Calu3 (cell line): ENCODE data around the gene PTPRN2. TPM values are rescaled to one million over a fixed set of nuclear protein-coding genes. Genes with fewer than 3 reads are reported as not detected.

Source experiments
- BruUV-seq: library from RNA; stranded (reverse); fragments of 400-500 nt; replicated peaks from 2 replicates; lab custom pipeline; 2021; lab: Mats Ljungman, UMichigan
- CTCF ChIA-PET: fragments of 300-600 bp; sonication (Branson Sonifier 250); formaldehyde crosslinking; loops from one replicate; lab custom pipeline; 2022; ENCODE audit warnings: antibody characterized with exemption; lab: Charles Lee
- DNase-seq: peaks from one replicate; pipeline ENCODE4 v3.0.0; 2022
- H3K27ac Mint-ChIP-seq: one replicate; pipeline ENCODE4 v1.8.0; 2022; ENCODE audit warnings: mixed read lengths; ENCODE audit not compliant: unreplicated experiment
- H3K27me3 Mint-ChIP-seq: one replicate; pipeline ENCODE4 v1.8.0; 2022; ENCODE audit warnings: mixed read lengths; ENCODE audit not compliant: unreplicated experiment
- H3K36me3 Mint-ChIP-seq: one replicate; pipeline ENCODE4 v1.8.0; 2022; ENCODE audit warnings: mild to moderate bottlenecking, moderate library complexity, mixed read lengths; ENCODE audit not compliant: insufficient read depth, unreplicated experiment
- H3K4me1 Mint-ChIP-seq: one replicate; pipeline ENCODE4 v1.8.0; 2022; ENCODE audit warnings: mild to moderate bottlenecking, low read depth, mixed read lengths; ENCODE audit not compliant: unreplicated experiment
- H3K4me3 Mint-ChIP-seq: one replicate; pipeline ENCODE4 v1.8.0; 2022; ENCODE audit warnings: mild to moderate bottlenecking, low read depth, moderate library complexity, mixed read lengths; ENCODE audit not compliant: unreplicated experiment
- H3K9me3 Mint-ChIP-seq: one replicate; pipeline ENCODE4 v1.8.0; 2022; ENCODE audit warnings: low read depth, mixed read lengths; ENCODE audit not compliant: unreplicated experiment
- intact Hi-C: fragments of 100-400 bp; cut with micrococcal nuclease; formaldehyde crosslinking; loops from one replicate; pipeline ENCODE4 v1.10.0; 2022; ENCODE audit not compliant: unreplicated experiment
- total RNA-seq: library from RNA; stranded (reverse); gene quantifications from 2 replicates; pipeline ENCODE4 v1.2.3, GENCODE V29; 2022
- TF ChIP-seq, protein P1 (sequence below): fragments of 200-600 bp; IDR thresholded peaks from one replicate; pipeline ENCODE4 v1.8.0; 2022; ENCODE audit warnings: antibody characterized with exemption; ENCODE audit not compliant: unreplicated experiment

PTPRN2 gene
- total RNA-seq, 1 experiment from 2014 or later: 2.0 TPM

DNA sequence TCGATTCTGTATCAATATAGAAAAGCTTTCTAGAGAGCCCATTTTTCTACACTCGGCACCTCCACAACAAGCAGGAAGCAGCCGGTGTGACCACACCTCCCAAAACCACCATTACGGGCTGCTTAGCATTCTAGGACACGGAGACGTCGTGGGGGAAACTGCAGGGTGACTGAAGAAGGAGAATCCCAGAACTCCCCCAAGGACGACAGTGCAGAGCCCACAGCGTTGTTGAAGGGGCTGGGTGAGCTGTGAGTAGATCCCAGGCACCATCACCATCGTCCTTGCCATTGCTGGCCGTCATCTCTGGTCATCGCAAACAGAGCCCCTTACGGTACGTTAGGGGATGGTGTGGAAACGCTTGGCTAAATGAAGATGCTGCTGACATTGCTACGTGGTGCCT lies 351.8 kb downstream of the PTPRN2 start:
- Mint-ChIP-seq H3K4me1 (no peaks in the 10 kb centered on the region), H3K36me3 (no peaks in the 10 kb centered on the region), H3K4me3 (no peak overlapping the region), H3K9me3 (peaks cover 42% of the 10 kb centered on the region), H3K27ac (no peak overlapping the region), H3K27me3 (no peaks in the 10 kb centered on the region)
- intact Hi-C loops: no loop called here
- BruUV-seq: no TSS peak
- DNase-seq: no peak
- CTCF ChIA-PET: no interaction called here
- TF ChIP-seq, protein P1, sequence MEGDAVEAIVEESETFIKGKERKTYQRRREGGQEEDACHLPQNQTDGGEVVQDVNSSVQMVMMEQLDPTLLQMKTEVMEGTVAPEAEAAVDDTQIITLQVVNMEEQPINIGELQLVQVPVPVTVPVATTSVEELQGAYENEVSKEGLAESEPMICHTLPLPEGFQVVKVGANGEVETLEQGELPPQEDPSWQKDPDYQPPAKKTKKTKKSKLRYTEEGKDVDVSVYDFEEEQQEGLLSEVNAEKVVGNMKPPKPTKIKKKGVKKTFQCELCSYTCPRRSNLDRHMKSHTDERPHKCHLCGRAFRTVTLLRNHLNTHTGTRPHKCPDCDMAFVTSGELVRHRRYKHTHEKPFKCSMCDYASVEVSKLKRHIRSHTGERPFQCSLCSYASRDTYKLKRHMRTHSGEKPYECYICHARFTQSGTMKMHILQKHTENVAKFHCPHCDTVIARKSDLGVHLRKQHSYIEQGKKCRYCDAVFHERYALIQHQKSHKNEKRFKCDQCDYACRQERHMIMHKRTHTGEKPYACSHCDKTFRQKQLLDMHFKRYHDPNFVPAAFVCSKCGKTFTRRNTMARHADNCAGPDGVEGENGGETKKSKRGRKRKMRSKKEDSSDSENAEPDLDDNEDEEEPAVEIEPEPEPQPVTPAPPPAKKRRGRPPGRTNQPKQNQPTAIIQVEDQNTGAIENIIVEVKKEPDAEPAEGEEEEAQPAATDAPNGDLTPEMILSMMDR: no peak

DNA sequence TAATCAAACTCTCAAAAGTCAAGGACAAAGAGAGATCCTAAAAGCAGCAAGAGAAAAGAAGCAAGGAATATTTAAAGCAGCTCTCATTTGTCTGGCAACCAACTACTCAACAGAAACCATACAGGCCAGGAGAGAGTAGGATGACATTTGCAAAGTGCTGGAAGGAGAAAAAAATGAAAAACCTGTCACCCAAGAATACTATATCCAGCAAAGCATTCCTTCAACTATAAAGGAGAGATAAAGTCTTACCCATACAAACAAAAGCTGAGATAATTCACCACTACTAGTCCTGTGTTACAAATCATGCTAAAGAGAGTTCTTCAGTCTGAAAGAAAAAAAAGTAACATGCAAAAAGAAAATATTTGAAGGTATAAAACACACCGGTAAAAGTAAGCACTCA lies 357.7 kb downstream of the PTPRN2 start:
- H3K36me3 Mint-ChIP-seq: no peaks in the 10 kb centered on the region
- CTCF ChIA-PET: no interaction called here
- TF ChIP-seq, protein P1: no peak
- no peak for DNase-seq
- intact Hi-C loops: no loop called here
- H3K27me3 Mint-ChIP-seq: no peaks in the 10 kb centered on the region
- H3K4me1 Mint-ChIP-seq: no peaks in the 10 kb centered on the region
- no peak overlapping the region for H3K27ac Mint-ChIP-seq
- no peak overlapping the region for H3K4me3 Mint-ChIP-seq
- H3K9me3 Mint-ChIP-seq: peaks cover 48% of the 10 kb centered on the region
- BruUV-seq: no TSS peak

DNA sequence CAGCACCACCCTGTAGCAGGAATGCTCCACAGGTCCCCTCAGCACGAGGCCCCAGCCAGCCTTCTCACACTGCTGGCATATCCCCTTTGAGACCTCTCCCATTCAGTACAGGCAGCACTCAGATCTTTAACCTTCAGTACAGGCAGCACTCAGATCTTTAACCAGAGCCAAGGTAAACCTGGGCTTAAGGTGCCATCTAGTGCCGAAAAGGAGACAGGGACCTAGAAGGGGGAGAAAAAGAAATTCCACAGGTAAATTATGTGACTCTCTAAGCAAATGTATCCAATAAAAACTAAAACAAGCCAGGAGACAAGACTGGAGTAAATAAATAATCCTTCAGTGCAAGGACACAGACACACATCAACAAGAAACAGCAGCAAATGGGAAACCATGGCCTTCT lies 358.6 kb downstream of the PTPRN2 start:
- Mint-ChIP-seq H3K27ac (no peak overlapping the region), H3K9me3 (peaks cover 47% of the 10 kb centered on the region), H3K36me3 (no peaks in the 10 kb centered on the region), H3K27me3 (no peaks in the 10 kb centered on the region), H3K4me1 (no peaks in the 10 kb centered on the region), H3K4me3 (no peak overlapping the region)
- TF ChIP-seq, protein P1: no peak
- no peak for DNase-seq
- intact Hi-C loops: no loop called here
- CTCF ChIA-PET: no interaction called here
- no TSS peak for BruUV-seq

DNA sequence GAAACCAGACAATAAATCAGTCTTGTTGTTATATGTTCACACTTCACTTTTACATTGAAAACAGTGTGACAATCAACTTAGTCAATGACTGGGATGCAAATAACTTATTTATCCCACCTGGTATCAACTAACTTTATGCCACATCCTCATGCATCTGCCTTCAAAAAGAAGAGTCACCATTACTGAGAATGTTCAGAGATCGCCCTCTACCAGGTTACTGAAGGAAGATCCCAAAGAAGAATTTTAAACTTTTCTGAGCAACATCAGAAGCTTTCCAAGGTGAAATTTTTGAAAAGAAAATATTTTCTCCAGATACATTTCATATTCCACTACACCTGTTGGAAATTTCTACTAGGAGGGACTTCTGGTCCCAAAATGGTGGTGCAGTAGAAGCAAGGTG lies 359.5 kb downstream of the PTPRN2 start:
- no peak for DNase-seq
- intact Hi-C loops: no loop called here
- H3K27ac Mint-ChIP-seq: no peak overlapping the region
- no peaks in the 10 kb centered on the region for H3K4me1 Mint-ChIP-seq
- H3K27me3 Mint-ChIP-seq: no peaks in the 10 kb centered on the region
- BruUV-seq: no TSS peak
- H3K36me3 Mint-ChIP-seq: no peaks in the 10 kb centered on the region
- H3K4me3 Mint-ChIP-seq: no peak overlapping the region
- peaks cover 49% of the 10 kb centered on the region for H3K9me3 Mint-ChIP-seq
- CTCF ChIA-PET: no interaction called here
- TF ChIP-seq, protein P1: no peak
